HepG2 (cell line): ENCODE data around the gene CELF4. TPM values are rescaled to one million over a fixed set of nuclear protein-coding genes. Genes with fewer than 3 reads are reported as not detected.

Experiments
- ATAC-seq: fragments of 200-7000 bp; cut with Tn5 transposase; 3 replicates; pipeline ENCODE4 v1.9.1; 2020; ENCODE audit warnings: mild to moderate bottlenecking, moderate library complexity
- BruUV-seq: library from RNA; stranded (reverse); fragments of 400-500 nt; replicated peaks from 2 replicates; lab custom pipeline; 2021; lab: Mats Ljungman, UMichigan
- CTCF ChIA-PET: fragments of 300-600 bp; formaldehyde crosslinking; extraction: SDS; loops from one replicate; lab custom pipeline; 2021; ENCODE audit warnings: low total read pairs, inconsistent platforms, low intra/inter-chr PET ratio; lab: Yijun Ruan, JAX
- POLR2A ChIA-PET: fragments of 350-600 bp; sonication (Branson Sonifier 250); formaldehyde crosslinking; loops from one replicate; lab custom pipeline; 2020; ENCODE audit warnings: antibody characterized with exemption, inconsistent platforms; lab: Yijun Ruan, JAX
- DNase-seq: peaks from one replicate; pipeline ENCODE4 v3.0.0-alpha.2; 2015; ENCODE audit warnings: low spot score
- FAIRE-seq: peaks from 3 replicates; lab custom pipeline; 2011; peaks lifted over from hg19 to GRCh38; lab: Jason Lieb, UNC
- H2AFZ ChIP-seq: one replicate; pipeline ENCODE4 v1.6.1; 2011; ENCODE audit warnings: low read length, inconsistent platforms
- H3K27ac ChIP-seq: fragments of 300-600 bp; 3 replicates; pipeline ENCODE4 v1.8.0; 2011; ENCODE audit warnings: mixed run types, mild to moderate bottlenecking, mixed read lengths, low read length, inconsistent platforms; ENCODE audit not compliant: insufficient read depth; ENCODE audit errors: extremely low read length
- H3K27me3 ChIP-seq, 2 experiments: fragments of 200-600 bp in 1 of 2; 2 replicates in 1 of 2; 3 replicates in 1 of 2; pipeline versions ENCODE4 v1.6.0 to v1.8.0; 2011; ENCODE audit warnings: low read length in 2 of 2, mild to moderate bottlenecking in 2 of 2, moderate library complexity in 2 of 2, inconsistent platforms in 1 of 2; ENCODE audit not compliant: insufficient read depth in 2 of 2, control insufficient read depth in 1 of 2
- H3K36me3 ChIP-seq, 2 experiments: fragments of 200-600 bp in 1 of 2; replicated peaks in 1 of 2; 2 replicates in 1 of 2; 3 replicates in 1 of 2; pipeline versions ENCODE4 v1.5.1 to v1.8.0; 2011; ENCODE audit warnings: low read length in 2 of 2, inconsistent platforms in 1 of 2; ENCODE audit not compliant: insufficient read depth in 2 of 2, control insufficient read depth in 1 of 2
- H3K4me1 ChIP-seq: 2 replicates; pipeline ENCODE4 v1.5.1; 2012; ENCODE audit warnings: low read length, inconsistent platforms; ENCODE audit not compliant: insufficient read depth
- H3K4me2 ChIP-seq: 2 replicates; pipeline ENCODE4 v1.6.0; 2011; ENCODE audit warnings: low read depth, low read length, inconsistent platforms
- H3K4me3 ChIP-seq, 3 experiments: fragments of 200-600 bp in 1 of 3; sonication (generic), shearing (Covaris generic) in 1 of 3; replicated peaks in 1 of 3; 2 replicates each; pipeline ENCODE4 v1.5.1; 2011 to 2016; ENCODE audit warnings: low read length in 3 of 3, inconsistent platforms in 2 of 3, low read depth in 2 of 3, mild to moderate bottlenecking in 2 of 3, control low read depth in 1 of 3, mixed read lengths in 1 of 3; ENCODE audit not compliant: insufficient read depth in 1 of 3
- H3K79me2 ChIP-seq: one replicate; pipeline ENCODE4 v1.6.1; 2011; ENCODE audit warnings: low read length, inconsistent platforms; ENCODE audit not compliant: insufficient read depth
- H3K9ac ChIP-seq: 2 replicates; pipeline ENCODE4 v1.6.0; 2011; ENCODE audit warnings: mild to moderate bottlenecking, low read depth, low read length, inconsistent platforms; ENCODE audit not compliant: insufficient read depth
- H3K9me3 ChIP-seq: 2 replicates; pipeline ENCODE4 v1.5.1; 2012; ENCODE audit warnings: mild to moderate bottlenecking, low read length
- H4K20me1 ChIP-seq: 2 replicates; pipeline ENCODE4 v1.6.0; 2011; ENCODE audit warnings: inconsistent platforms, mild to moderate bottlenecking, low read length, moderate library complexity; ENCODE audit not compliant: insufficient read depth
- CSRNP2 ChIP-seq: sonication (generic); formaldehyde crosslinking; conservative IDR thresholded peaks from 2 replicates; pipeline ENCODE4 v1.8.0; 2022; ENCODE audit warnings: low read depth, missing genetic modification reagents
- DNMT1 ChIP-seq: sonication (generic); formaldehyde crosslinking; IDR thresholded peaks from 2 replicates; pipeline ENCODE4 v1.5.1; 2020; ENCODE audit warnings: mild to moderate bottlenecking, missing genetic modification reagents
- ELF3 ChIP-seq: IDR thresholded peaks from 2 replicates; pipeline ENCODE4 v1.6.1; 2016; ENCODE audit warnings: missing genetic modification reagents, missing compliant biosample characterization
- GPBP1L1 ChIP-seq: sonication (generic); formaldehyde crosslinking; IDR thresholded peaks from 2 replicates; pipeline ENCODE4 v1.5.0; 2020; ENCODE audit warnings: mild to moderate bottlenecking, missing genetic modification reagents
- MXI1 ChIP-seq: IDR thresholded peaks from 3 replicates; pipeline ENCODE4 v1.6.1; 2012; ENCODE audit warnings: low read depth, low read length, inconsistent platforms, borderline replicate concordance
- SIX1 ChIP-seq: sonication (generic); formaldehyde crosslinking; IDR thresholded peaks from 2 replicates; pipeline ENCODE4 v1.4.0; 2020; ENCODE audit warnings: missing genetic modification reagents, borderline replicate concordance
- ZBTB1 ChIP-seq: sonication (generic); formaldehyde crosslinking; IDR thresholded peaks from 2 replicates; pipeline ENCODE4 v1.4.0; 2020; ENCODE audit warnings: missing genetic modification reagents, borderline replicate concordance
- ZBTB7A ChIP-seq: sonication (generic); formaldehyde crosslinking; IDR thresholded peaks from 2 replicates; pipeline ENCODE4 v1.8.0; 2022; ENCODE audit warnings: mild to moderate bottlenecking, missing genetic modification reagents
- ZKSCAN1 ChIP-seq: fragments of 150-350 bp; IDR thresholded peaks from 2 replicates; pipeline ENCODE4 v1.6.1; 2014; ENCODE audit warnings: low read length
- ZNF329 ChIP-seq: sonication (generic); formaldehyde crosslinking; IDR thresholded peaks from 2 replicates; pipeline ENCODE4 v1.9.0; 2021; ENCODE audit warnings: low read depth, mild to moderate bottlenecking, missing genetic modification reagents
- whole genome bisulfite sequencing: methylation state at CpG from one replicate; pipeline ENCODE4 v1.1.6; 2017; ENCODE audit warnings: low lambda C conversion rate; 5-methylcytosine and 5-hydroxymethylcytosine counted together
- in situ Hi-C: cut with HindIII; loops from 2 replicates; pipeline ENCODE4 v1.10.0; 2017; ENCODE audit warnings: low pct_unique_long_range_greater_than_20kb; ENCODE audit not compliant: extremely low pct_ligation_motif_present
- intact Hi-C: fragments of 100-400 bp; cut with micrococcal nuclease; formaldehyde crosslinking; loops from one replicate; pipeline ENCODE4 v1.10.0; 2022; ENCODE audit not compliant: unreplicated experiment
- polyA plus RNA-seq, 8 experiments: library from polyadenylated mRNA; depleted of rRNA in 3 of 8; stranded (reverse) in 7 of 8; unstranded in 1 of 8; fragments of >200 nt; fragmentation: Illumina TruSeq in 4 of 8; extraction: Trizol in 4 of 8; gene quantifications; 2 replicates each; pipeline versions ENCODE4 v1.2.1 to v1.2.3, GENCODE V29; 2011 to 2016; ENCODE audit warnings: low read depth in 4 of 8, missing spikeins in 1 of 8, mixed read lengths in 1 of 8; ENCODE audit not compliant: insufficient read depth in 1 of 8
- total RNA-seq, 5 experiments: library from RNA; depleted of rRNA; stranded (reverse); fragments of >200 nt; fragmentation: Illumina TruSeq; extraction: Trizol; gene quantifications; 2 replicates each; pipeline ENCODE4 v1.2.3, GENCODE V29; 2016; ENCODE audit warnings: low read depth in 1 of 5

The CELF4 gene
- total and polyA plus RNA-seq, 2 of the 13 experiments (the other 11 are each of a cell fraction or from before 2014, with no cell fraction given), result not detected

GRCh38 chr18:37393221-37393827, 172.3 kb downstream of the CELF4 start:
- no peak overlapping the region for H3K9ac ChIP-seq
- no peak overlapping the region for H3K4me2 ChIP-seq
- ChIA-PET CTCF (no interaction called here), POLR2A (no interaction called here)
- no peak for DNase-seq
- no TSS peak for BruUV-seq
- no peaks in the 10 kb centered on the region for H3K36me3 ChIP-seq
- in situ Hi-C loops (no loop called here), intact Hi-C loops (no loop called here)
- ATAC-seq, result no peak
- no peaks in the 10 kb centered on the region for H3K79me2 ChIP-seq
- no peaks in the 10 kb centered on the region for H3K4me1 ChIP-seq
- TF ChIP-seq ZKSCAN1 (no peak), MXI1 (no peak), DNMT1 (no peak), CSRNP2 (CRISPR knock-in tag) (no peak), GPBP1L1 (CRISPR knock-in tag) (no peak), ZNF329 (CRISPR knock-in tag) (no peak), ELF3 (no peak), ZBTB1 (no peak), SIX1 (CRISPR knock-in tag) (no peak), ZBTB7A (CRISPR knock-in tag) (no peak)
- H3K27me3 ChIP-seq, result peaks cover 10 to 29% of the 10 kb centered on the region in 2 experiments; a peak in 4 of 5 replicates
- H3K4me3 ChIP-seq, result no peak overlapping the region
- no peak overlapping the region for H3K27ac ChIP-seq
- H4K20me1 ChIP-seq, result no peaks in the 10 kb centered on the region
- H2AFZ ChIP-seq, result no peak overlapping the region
- no peaks in the 10 kb centered on the region for H3K9me3 ChIP-seq
- 29% methylated on average over 6 of the region's 6 CpGs for WGBS
- FAIRE-seq, result no peak
